Measurements from ENCODE around the gene SAMM50.

- TF ChIP-seq, protein P1, sequence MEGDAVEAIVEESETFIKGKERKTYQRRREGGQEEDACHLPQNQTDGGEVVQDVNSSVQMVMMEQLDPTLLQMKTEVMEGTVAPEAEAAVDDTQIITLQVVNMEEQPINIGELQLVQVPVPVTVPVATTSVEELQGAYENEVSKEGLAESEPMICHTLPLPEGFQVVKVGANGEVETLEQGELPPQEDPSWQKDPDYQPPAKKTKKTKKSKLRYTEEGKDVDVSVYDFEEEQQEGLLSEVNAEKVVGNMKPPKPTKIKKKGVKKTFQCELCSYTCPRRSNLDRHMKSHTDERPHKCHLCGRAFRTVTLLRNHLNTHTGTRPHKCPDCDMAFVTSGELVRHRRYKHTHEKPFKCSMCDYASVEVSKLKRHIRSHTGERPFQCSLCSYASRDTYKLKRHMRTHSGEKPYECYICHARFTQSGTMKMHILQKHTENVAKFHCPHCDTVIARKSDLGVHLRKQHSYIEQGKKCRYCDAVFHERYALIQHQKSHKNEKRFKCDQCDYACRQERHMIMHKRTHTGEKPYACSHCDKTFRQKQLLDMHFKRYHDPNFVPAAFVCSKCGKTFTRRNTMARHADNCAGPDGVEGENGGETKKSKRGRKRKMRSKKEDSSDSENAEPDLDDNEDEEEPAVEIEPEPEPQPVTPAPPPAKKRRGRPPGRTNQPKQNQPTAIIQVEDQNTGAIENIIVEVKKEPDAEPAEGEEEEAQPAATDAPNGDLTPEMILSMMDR (IDR thresholded peaks at IDR 0.05; ENCODE audit: low read length), result no peak
- no peak for TF ChIP-seq EZH2 (IDR thresholded peaks at IDR 0.05; ENCODE audit: borderline replicate concordance, low read length)
These were observed 64.6 kb downstream of the SAMM50 start for GRCh38 chr22:44019846-44020245.

All from OCI-LY1 (cell line).